Stimulated activated CD8-positive, alpha-beta memory T cell treated with anti-CD3 and anti-CD28 coated beads, Interleukin-15, amount 100 ng/mL, for 48 hours (primary cell): ENCODE measurements around the gene BSG.

Source experiments
- DNase-seq, 2 donors: peaks; one replicate each; pipeline ENCODE4 v3.0.0-alpha.2; 2020; ENCODE audit warnings: low read depth in 2 of 2

Gene BSG

GRCh38 chr19:604355-604754, 32.0 kb downstream of the BSG start:
- DNase-seq = peak; percentile 36 to 44

- peak in 1 of 2 donors; percentile 50 for DNase-seq
Measured at GRCh38 chr19:605061-605971, 32.9 kb downstream of the BSG start.

GRCh38 chr19:607301-608154, 35.1 kb downstream of the BSG start:
- no peak for DNase-seq

- no peak for DNase-seq
Measured at GRCh38 chr19:608155-609003, 36.0 kb downstream of the BSG start.

- no peak for DNase-seq
Measured at GRCh38 chr19:609004-609346, 36.6 kb downstream of the BSG start.

- peak in 1 of 2 donors; percentile 28 for DNase-seq
Measured at GRCh38 chr19:610071-610800, 37.8 kb downstream of the BSG start.

GRCh38 chr19:610801-611480, 38.5 kb downstream of the BSG start:
- DNase-seq = peak; percentile 48 to 58

GRCh38 chr19:611481-611868, 39.1 kb downstream of the BSG start:
- DNase-seq = peak; percentile 75

GRCh38 chr19:612941-613340, 40.5 kb downstream of the BSG start:
- no peak for DNase-seq

GRCh38 chr19:613732-614567, 41.6 kb downstream of the BSG start:
- DNase-seq = no peak

GRCh38 chr19:615619-616018, 43.2 kb downstream of the BSG start:
- DNase-seq = no peak

- no peak for DNase-seq
Measured at GRCh38 chr19:616062-616700, 43.8 kb downstream of the BSG start.

GRCh38 chr19:616747-617526, 44.5 kb downstream of the BSG start:
- DNase-seq = no peak

GRCh38 chr19:617551-618246, 45.3 kb downstream of the BSG start:
- no peak for DNase-seq

GRCh38 chr19:618247-618619, 45.8 kb downstream of the BSG start:
- no peak for DNase-seq

- DNase-seq = no peak
Measured at GRCh38 chr19:618674-619285, 46.4 kb downstream of the BSG start.

- no peak for DNase-seq
Measured at GRCh38 chr19:619286-620002, 47.0 kb downstream of the BSG start.
